Body of pancreas (tissue), 4 donors: Measurements from ENCODE around the gene TAMALIN. TPM values are rescaled to one million over a fixed set of nuclear protein-coding genes. Genes with fewer than 3 reads are reported as not detected.

ENCODE experiments used
- ATAC-seq: fragments of 150-250 bp; one replicate; pipeline ENCODE4 v1.9.1; 2016
- DNase-seq, 4 donors: peaks; one replicate each; pipeline ENCODE4 v3.0.0-alpha.2; 2019
- H3K27ac ChIP-seq, 4 donors: fragments of 200-600 bp; sonication (generic); 1 replicate in 3 of 4; 2 replicates in 1 of 4; pipeline versions ENCODE4 v1.5.1 to v1.6.1; 2016 to 2019; ENCODE audit warnings: mild to moderate bottlenecking in 1 of 4, mixed read lengths in 1 of 4, moderate library complexity in 1 of 4
- H3K27me3 ChIP-seq, 2 donors: fragments of 200-600 bp; sonication (generic); one replicate each; pipeline ENCODE4 v1.6.0; 2016; ENCODE audit warnings: mild to moderate bottlenecking in 1 of 2
- H3K36me3 ChIP-seq, 2 donors: fragments of 200-600 bp; sonication (generic); replicated peaks in 1 of 2; 2 replicates each; pipeline ENCODE4 v1.5.1; 2016; ENCODE audit warnings: low read depth in 2 of 2; ENCODE audit not compliant: insufficient read depth in 1 of 2
- H3K4me1 ChIP-seq: fragments of 200-600 bp; sonication (generic); one replicate; pipeline ENCODE4 v1.6.0; 2016
- H3K4me3 ChIP-seq, 2 donors: fragments of 200-600 bp; sonication (generic); 1 replicate in 1 of 2; 2 replicates in 1 of 2; pipeline ENCODE4 v1.5.1; 2016 to 2019
- H3K9me3 ChIP-seq, 3 donors: fragments of 200-600 bp; sonication (generic); 1 replicate in 2 of 3; 2 replicates in 1 of 3; pipeline ENCODE4 v1.5.1; 2016
- POLR2A ChIP-seq, 3 donors: fragments of 450-650 bp; IDR thresholded peaks; one replicate each; pipeline ENCODE4 v1.6.1; 2016; ENCODE audit warnings: antibody characterized with exemption in 3 of 3, mild to moderate bottlenecking in 2 of 3
- WGBS, 2 donors: methylation state at CpG; one replicate each; pipeline ENCODE4 v1.1.5; 2017; 5-methylcytosine and 5-hydroxymethylcytosine counted together
- intact Hi-C: fragments of 100-400 bp; cut with DNase I; formaldehyde crosslinking; loops from one replicate; pipeline ENCODE4 v1.15.1; 2023
- total RNA-seq, 2 donors: library from RNA; depleted of rRNA; stranded (reverse); fragments of >200 nt; gene quantifications; one replicate each; pipeline ENCODE4 v1.1.0, GENCODE V29; 2016
- TF ChIP-seq, protein P1 (sequence below), 7 experiments: fragments of 450-650 bp in 4 of 7; fragments of 200-600 bp in 3 of 7; sonication (generic) in 3 of 7; IDR thresholded peaks; one replicate each; pipeline ENCODE4 v1.5.1; 2016 to 2019; ENCODE audit warnings: antibody characterized with exemption in 7 of 7

The TAMALIN gene
- total RNA-seq, 2 donors from 2014 or later: 7.0 to 19.4 TPM

DNA sequence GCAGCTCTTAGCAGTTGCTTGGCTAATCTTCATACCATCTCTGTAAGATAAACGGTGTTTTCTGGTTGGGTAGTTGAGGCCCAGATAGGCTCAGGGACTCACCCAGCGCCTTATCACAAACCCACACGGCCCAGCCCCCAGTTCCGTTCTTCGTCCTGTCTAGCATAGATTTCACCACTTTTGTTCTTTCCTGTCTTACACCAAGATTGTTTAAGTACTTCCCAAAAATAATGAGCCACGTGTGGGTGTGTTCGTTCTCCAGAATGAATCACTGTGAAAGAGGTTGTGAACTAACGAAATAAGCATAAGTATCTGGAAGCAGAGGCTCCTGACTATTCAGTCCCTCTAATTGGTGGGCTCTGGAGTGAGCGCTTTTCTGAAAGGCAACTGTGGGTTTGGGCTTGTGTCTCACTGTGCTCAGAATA, 33.9 kb upstream of the TAMALIN start:
- DNase-seq (peak in 2 of 4 donors; percentile 44 to 62), ATAC-seq (no peak)
- H3K9me3 ChIP-seq: no peaks in the 10 kb centered on the region
- H3K27me3 ChIP-seq: no peaks in the 10 kb centered on the region
- intact Hi-C loops: loop anchor here (5.0 kb wide), 1 partner anchor 51 kb away; no protein-coding TSS in a partner anchor
- H3K4me3 ChIP-seq: no peak overlapping the region
- peak overlapping the region in 2 of 4 donors; percentile 61 to 69 for H3K27ac ChIP-seq
- TF ChIP-seq POLR2A (IDR thresholded peaks at IDR 0.05): no peak
- TF ChIP-seq, protein P1, sequence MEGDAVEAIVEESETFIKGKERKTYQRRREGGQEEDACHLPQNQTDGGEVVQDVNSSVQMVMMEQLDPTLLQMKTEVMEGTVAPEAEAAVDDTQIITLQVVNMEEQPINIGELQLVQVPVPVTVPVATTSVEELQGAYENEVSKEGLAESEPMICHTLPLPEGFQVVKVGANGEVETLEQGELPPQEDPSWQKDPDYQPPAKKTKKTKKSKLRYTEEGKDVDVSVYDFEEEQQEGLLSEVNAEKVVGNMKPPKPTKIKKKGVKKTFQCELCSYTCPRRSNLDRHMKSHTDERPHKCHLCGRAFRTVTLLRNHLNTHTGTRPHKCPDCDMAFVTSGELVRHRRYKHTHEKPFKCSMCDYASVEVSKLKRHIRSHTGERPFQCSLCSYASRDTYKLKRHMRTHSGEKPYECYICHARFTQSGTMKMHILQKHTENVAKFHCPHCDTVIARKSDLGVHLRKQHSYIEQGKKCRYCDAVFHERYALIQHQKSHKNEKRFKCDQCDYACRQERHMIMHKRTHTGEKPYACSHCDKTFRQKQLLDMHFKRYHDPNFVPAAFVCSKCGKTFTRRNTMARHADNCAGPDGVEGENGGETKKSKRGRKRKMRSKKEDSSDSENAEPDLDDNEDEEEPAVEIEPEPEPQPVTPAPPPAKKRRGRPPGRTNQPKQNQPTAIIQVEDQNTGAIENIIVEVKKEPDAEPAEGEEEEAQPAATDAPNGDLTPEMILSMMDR (IDR thresholded peaks at IDR 0.05): no peak
- peaks cover 0 to 3% of the 10 kb centered on the region in 2 donors for H3K36me3 ChIP-seq
- WGBS, 2 donors: 11 to 20% methylated on average over 9 of the region's 9 CpGs
- H3K4me1 ChIP-seq: peaks cover 85% of the 10 kb centered on the region

DNA sequence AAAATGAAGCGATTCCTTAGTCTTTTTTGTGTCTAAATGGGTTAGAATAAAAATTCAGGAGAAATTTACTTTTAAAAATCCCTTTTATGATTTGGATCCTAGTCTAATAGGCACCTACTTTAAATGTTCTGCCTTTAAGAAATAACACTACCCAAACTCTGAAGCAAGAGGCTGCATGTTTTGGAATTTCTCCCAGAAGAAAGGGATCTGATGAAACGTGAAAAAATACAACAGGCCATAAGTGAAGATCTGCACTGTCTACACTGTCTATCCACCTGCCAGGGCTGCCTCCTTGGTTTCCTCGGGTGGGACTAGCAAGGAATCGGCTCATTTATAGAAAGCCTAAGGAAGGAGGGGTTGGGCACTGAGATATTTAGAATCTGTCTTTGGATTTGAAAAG, 33.2 kb upstream of the TAMALIN start:
- intact Hi-C loops: loop anchor here (5.0 kb wide), 1 partner anchor 51 kb away; no protein-coding TSS in a partner anchor
- no peaks in the 10 kb centered on the region for H3K9me3 ChIP-seq
- no peak for TF ChIP-seq POLR2A (IDR thresholded peaks at IDR 0.05)
- TF ChIP-seq, protein P1 (IDR thresholded peaks at IDR 0.05): no peak
- 52 to 60% methylated on average over 4 of the region's 4 CpGs for WGBS, 2 donors
- H3K4me1 ChIP-seq: peaks cover 88% of the 10 kb centered on the region
- peak overlapping the region in 2 of 4 donors; percentile 61 to 69 for H3K27ac ChIP-seq
- no peaks in the 10 kb centered on the region for H3K27me3 ChIP-seq
- no peak overlapping the region for H3K4me3 ChIP-seq
- H3K36me3 ChIP-seq: peaks cover 0 to 3% of the 10 kb centered on the region in 2 donors
- no peak for DNase-seq
- ATAC-seq: no peak

DNA sequence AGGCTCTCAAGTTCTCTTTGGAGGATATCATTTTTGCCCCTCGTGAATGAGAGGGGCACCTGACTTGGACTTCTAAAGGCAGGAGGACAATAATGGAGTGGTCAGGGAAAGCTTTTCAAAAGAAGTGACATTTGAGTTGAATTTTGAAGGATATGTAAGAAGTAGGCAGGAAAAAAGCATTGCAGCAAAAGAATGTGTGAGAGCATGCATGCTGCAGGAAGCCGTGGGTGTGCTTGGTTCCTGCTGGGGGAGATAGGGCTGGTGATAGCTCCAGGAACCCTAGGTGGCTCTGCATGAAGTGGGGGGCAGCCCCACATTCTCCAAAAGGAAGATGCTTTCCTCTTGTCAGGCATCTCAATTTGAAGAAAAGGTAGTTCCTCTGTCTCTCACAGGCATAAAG, 32.1 kb upstream of the TAMALIN start:
- no peaks in the 10 kb centered on the region for H3K9me3 ChIP-seq
- ATAC-seq: no peak
- 39 to 42% methylated on average over 2 of the region's 2 CpGs for WGBS, 2 donors
- peaks cover 83% of the 10 kb centered on the region for H3K4me1 ChIP-seq
- peak overlapping the region in 1 of 4 donors; percentile 82 for H3K27ac ChIP-seq
- peaks cover 0 to 3% of the 10 kb centered on the region in 2 donors for H3K36me3 ChIP-seq
- H3K4me3 ChIP-seq: no peak overlapping the region
- intact Hi-C loops: loop anchor here (5.0 kb wide), 1 partner anchor 52 kb away; no protein-coding TSS in a partner anchor
- DNase-seq: no peak
- TF ChIP-seq, protein P1 (IDR thresholded peaks at IDR 0.05): no peak
- TF ChIP-seq POLR2A (IDR thresholded peaks at IDR 0.05): no peak
- H3K27me3 ChIP-seq: no peaks in the 10 kb centered on the region

DNA sequence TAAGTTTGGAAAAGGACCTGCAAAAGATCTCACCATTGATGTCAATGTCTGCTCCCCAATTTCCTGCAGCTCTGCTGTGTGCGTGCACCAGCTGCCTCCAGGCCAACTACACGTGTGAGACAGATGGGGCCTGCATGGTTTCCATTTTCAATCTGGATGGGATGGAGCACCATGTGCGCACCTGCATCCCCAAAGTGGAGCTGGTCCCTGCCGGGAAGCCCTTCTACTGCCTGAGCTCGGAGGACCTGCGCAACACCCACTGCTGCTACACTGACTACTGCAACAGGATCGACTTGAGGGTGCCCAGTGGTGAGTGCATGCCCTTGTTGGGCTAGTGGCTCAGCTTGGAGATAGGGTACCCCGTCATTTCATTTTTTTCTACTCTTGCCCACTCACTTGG, 31.6 kb upstream of the TAMALIN start:
- TF ChIP-seq POLR2A (IDR thresholded peaks at IDR 0.05): no peak
- TF ChIP-seq, protein P1 (IDR thresholded peaks at IDR 0.05): no peak
- DNase-seq: no peak
- ATAC-seq: no peak
- intact Hi-C loops: no loop called here
- Histone ChIP-seq H3K4me3 (no peak overlapping the region), H3K4me1 (peaks cover 88% of the 10 kb centered on the region), H3K27me3 (no peaks in the 10 kb centered on the region), H3K9me3 (no peaks in the 10 kb centered on the region), H3K27ac (peak overlapping the region in 3 of 4 donors; percentile 32 to 82 (median 76)), H3K36me3 (peaks cover 0 to 3% of the 10 kb centered on the region in 2 donors)
- 82 to 86% methylated on average over 8 of the region's 8 CpGs for WGBS, 2 donors
